ENCODE measurements around the gene HNRNPUL2. TPM values are rescaled to one million over a fixed set of nuclear protein-coding genes. Genes with fewer than 3 reads are reported as not detected.

Gene HNRNPUL2
- total RNA-seq, 2 experiments from 2014 or later, result 8.3 to 59.2 TPM

DNA sequence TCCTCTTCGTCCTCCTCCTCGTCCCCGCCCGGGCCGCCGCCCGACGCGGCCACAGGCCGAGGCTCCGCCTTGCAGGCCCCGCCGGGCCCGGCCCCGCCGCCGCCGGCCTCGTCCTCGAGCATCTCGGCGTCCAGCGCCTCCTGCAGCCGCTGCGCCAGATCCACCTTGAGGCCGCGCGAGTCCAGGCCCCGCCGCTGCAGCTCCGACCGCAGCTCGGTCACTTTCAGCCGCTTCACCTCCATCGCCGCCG is 417 bp downstream of the HNRNPUL2 start:
- no peaks in the 10 kb centered on the region for H3K9me2 ChIP-seq (ENCODE audit: insufficient read depth, low read length)
- no peak for DNase-seq (ENCODE audit: low spot score)
- TF ChIP-seq EZH2phosphoT487 (IDR thresholded peaks at IDR 0.05; ENCODE audit: borderline replicate concordance, low read depth, low read length), result no peak
- TF ChIP-seq CTCF (conservative IDR thresholded peaks at IDR 0.05; ENCODE audit: low read length), result no peak
- H4K20me1 ChIP-seq (ENCODE audit: insufficient read depth, low read length), result peaks cover 35% of the 10 kb centered on the region
- peaks cover 28% of the 10 kb centered on the region for H3K4me1 ChIP-seq (ENCODE audit: insufficient read depth, low read length, poor library complexity, severe bottlenecking)
- ChIA-PET POLR2A (interaction anchor here (0.8 to 1.9 kb wide), 21 partner anchors 8 to 155 kb away, joined by 3 to 15 read pairs (median 5); partner anchors contain the start of genes B3GAT3, C11orf98, CSKMT and EEF1G), CTCF (ENCODE audit: unreplicated experiment) (interaction anchor here (0.6 to 1.2 kb wide), 3 partner anchors 10 to 1082 kb away, joined by 3 to 4 read pairs (median 3); no protein-coding TSS in a partner anchor)
- H2AFZ ChIP-seq (ENCODE audit: low read length), result peak overlapping the region; percentile 9; the same call in 1 of the 2 replicates
- BruUV-seq (replicated peaks), result TSS peak; percentile 60
- H3K9me3 ChIP-seq (ENCODE audit: low read length), result no peaks in the 10 kb centered on the region
- peaks cover 88% of the 10 kb centered on the region for H3K79me2 ChIP-seq (ENCODE audit: insufficient read depth, low read depth, low read length)
- intact Hi-C loops (cut with micrococcal nuclease; ENCODE audit: unreplicated experiment), result loop anchor here (1.0 to 10.0 kb wide), 7 partner anchors 20 to 132 kb away; partner anchors contain the start of genes BSCL2, GNG3, LBHD1 and TAF6L
- H3K27ac ChIP-seq (ENCODE audit: low read depth, low read length, poor library complexity, severe bottlenecking), result peak overlapping the region; percentile 93
- peak overlapping the region; percentile 75 for H3K4me2 ChIP-seq (ENCODE audit: low read length)
- H3K36me3 ChIP-seq (ENCODE audit: insufficient read depth, low read length), result peaks cover 58% of the 10 kb centered on the region
- peak overlapping the region; percentile 97 for H3K4me3 ChIP-seq (ENCODE audit: low read depth, low read length, poor library complexity, severe bottlenecking)

- H2AFZ ChIP-seq (ENCODE audit: low read length), result 0 out of 2 replicates have a peak overlapping the region, but pooled peaks have one; percentile 9
- ChIA-PET POLR2A (interaction anchor here (0.6 to 1.9 kb wide), 13 partner anchors 8 to 135 kb away, joined by 3 to 14 read pairs (median 6); partner anchors contain the start of genes POLR2G, TAF6L, TUT1 and ZBTB3), CTCF (ENCODE audit: unreplicated experiment) (interaction anchor here (0.6 kb wide), 1 partner anchor 1082 kb away, joined by 3 read pairs; no protein-coding TSS in a partner anchor)
- BruUV-seq (replicated peaks), result no TSS peak
- peak overlapping the region; percentile 97 for H3K4me3 ChIP-seq (ENCODE audit: low read depth, low read length, poor library complexity, severe bottlenecking)
- H3K27ac ChIP-seq (ENCODE audit: low read depth, low read length, poor library complexity, severe bottlenecking), result peak overlapping the region; percentile 93
- TF ChIP-seq EZH2phosphoT487 (IDR thresholded peaks at IDR 0.05; ENCODE audit: borderline replicate concordance, low read depth, low read length) (no peak), CTCF (conservative IDR thresholded peaks at IDR 0.05; ENCODE audit: low read length) (no peak)
- peaks cover 89% of the 10 kb centered on the region for H3K79me2 ChIP-seq (ENCODE audit: insufficient read depth, low read depth, low read length)
- peak overlapping the region; percentile 75 for H3K4me2 ChIP-seq (ENCODE audit: low read length)
- intact Hi-C loops (cut with micrococcal nuclease; ENCODE audit: unreplicated experiment), result loop anchor here (2.0 to 10.0 kb wide), 6 partner anchors 20 to 132 kb away; partner anchors contain the start of genes BSCL2, GNG3, LBHD1 and TMEM179B
- H3K36me3 ChIP-seq (ENCODE audit: insufficient read depth, low read length), result peaks cover 58% of the 10 kb centered on the region
- H3K4me1 ChIP-seq (ENCODE audit: insufficient read depth, low read length, poor library complexity, severe bottlenecking), result peaks cover 28% of the 10 kb centered on the region
- peak; percentile 37 for DNase-seq (ENCODE audit: low spot score)
- no peaks in the 10 kb centered on the region for H3K9me2 ChIP-seq (ENCODE audit: insufficient read depth, low read length)
- H3K9me3 ChIP-seq (ENCODE audit: low read length), result no peaks in the 10 kb centered on the region
- peaks cover 35% of the 10 kb centered on the region for H4K20me1 ChIP-seq (ENCODE audit: insufficient read depth, low read length)
These were observed 922 bp downstream of the HNRNPUL2 start for GRCh38 chr11:62726156-62726914.
